Trophoblast cell (in vitro differentiated cells and primary cell): ENCODE results near the gene HIPK2.

Experiments used
- DNase-seq, 2 donors: peaks; one replicate each; pipeline ENCODE4 v3.0.0-alpha.2; 2016
- H2AFZ ChIP-seq: 2 replicates; pipeline ENCODE4 v1.6.1; 2013; ENCODE audit warnings: low read length, moderate library complexity, mild to moderate bottlenecking; ENCODE audit not compliant: insufficient read depth, poor library complexity
- H2AK5ac ChIP-seq: 2 replicates; pipeline ENCODE4 v1.6.1; 2013; ENCODE audit warnings: mild to moderate bottlenecking, low read length
- H2BK120ac ChIP-seq: 2 replicates; pipeline ENCODE4 v1.6.1; 2013; ENCODE audit warnings: low read length, mild to moderate bottlenecking, moderate library complexity; ENCODE audit not compliant: insufficient read depth, poor library complexity
- H2BK12ac ChIP-seq: 2 replicates; pipeline ENCODE4 v1.6.1; 2013; ENCODE audit warnings: mild to moderate bottlenecking, low read length, moderate library complexity
- H2BK5ac ChIP-seq: 2 replicates; pipeline ENCODE4 v1.6.1; 2013; ENCODE audit warnings: low read length, low read depth, moderate library complexity, mild to moderate bottlenecking; ENCODE audit not compliant: poor library complexity
- H3K14ac ChIP-seq: 2 replicates; pipeline ENCODE4 v1.6.1; 2013; ENCODE audit warnings: mild to moderate bottlenecking, low read length
- H3K18ac ChIP-seq: 2 replicates; pipeline ENCODE4 v1.6.1; 2013; ENCODE audit warnings: mild to moderate bottlenecking, low read length
- H3K23ac ChIP-seq: 2 replicates; pipeline ENCODE4 v1.6.1; 2013; ENCODE audit warnings: low read length
- H3K27ac ChIP-seq: 2 replicates; pipeline ENCODE4 v1.5.1; 2013; ENCODE audit warnings: low read depth, mild to moderate bottlenecking, inconsistent platforms, low read length, moderate library complexity
- H3K27me3 ChIP-seq: 2 replicates; pipeline ENCODE4 v1.6.1; 2013; ENCODE audit warnings: inconsistent platforms, mild to moderate bottlenecking, low read length, moderate library complexity; ENCODE audit not compliant: insufficient read depth
- H3K36me3 ChIP-seq, 2 experiments: 1 replicate in 1 of 2; 2 replicates in 1 of 2; pipeline ENCODE4 v1.6.1; 2013; ENCODE audit warnings: low read length in 2 of 2, mild to moderate bottlenecking in 2 of 2, moderate library complexity in 1 of 2; ENCODE audit not compliant: insufficient read depth in 2 of 2, control insufficient read depth in 1 of 2
- H3K4ac ChIP-seq: 2 replicates; pipeline ENCODE4 v1.6.1; 2013; ENCODE audit warnings: low read depth, mild to moderate bottlenecking, low read length, moderate library complexity
- H3K4me1 ChIP-seq, 2 experiments: 1 replicate in 1 of 2; 2 replicates in 1 of 2; pipeline ENCODE4 v1.6.1; 2013; ENCODE audit warnings: low read length in 2 of 2, mild to moderate bottlenecking in 2 of 2, moderate library complexity in 1 of 2; ENCODE audit not compliant: insufficient read depth in 2 of 2, control insufficient read depth in 1 of 2
- H3K4me2 ChIP-seq: 2 replicates; pipeline ENCODE4 v1.6.1; 2013; ENCODE audit warnings: inconsistent platforms, mild to moderate bottlenecking, low read length, moderate library complexity
- H3K4me3 ChIP-seq: 2 replicates; pipeline ENCODE4 v1.5.1; 2013; ENCODE audit warnings: mild to moderate bottlenecking, low read depth, low read length, inconsistent platforms
- H3K79me1 ChIP-seq: one replicate; pipeline ENCODE4 v1.6.1; 2013; ENCODE audit warnings: low read length
- H3K79me2 ChIP-seq: 2 replicates; pipeline ENCODE4 v1.6.1; 2013; ENCODE audit warnings: low read length, mild to moderate bottlenecking; ENCODE audit not compliant: control insufficient read depth, insufficient read depth, poor library complexity
- H3K9ac ChIP-seq: 2 replicates; pipeline ENCODE4 v1.6.1; 2013; ENCODE audit warnings: mild to moderate bottlenecking, low read length
- H3K9me3 ChIP-seq: 2 replicates; pipeline ENCODE4 v1.6.1; 2013; ENCODE audit warnings: low read depth, mild to moderate bottlenecking, control low read depth, inconsistent platforms, low read length; ENCODE audit not compliant: insufficient read depth
- H4K12ac ChIP-seq: 2 replicates; pipeline ENCODE4 v1.6.1; 2013; ENCODE audit warnings: low read depth, mild to moderate bottlenecking, low read length, moderate library complexity
- H4K8ac ChIP-seq: 2 replicates; pipeline ENCODE4 v1.6.1; 2013; ENCODE audit warnings: low read depth, mild to moderate bottlenecking, low read length, moderate library complexity
- H4K91ac ChIP-seq: one replicate; pipeline ENCODE4 v1.6.1; 2013; ENCODE audit warnings: low read depth, mild to moderate bottlenecking, low read length, moderate library complexity
- WGBS: extraction: QIAGEN DNeasy Blood & Tissue Kit; methylation state at CpG from one replicate; pipeline ENCODE4 v1.1.7; 2013; ENCODE audit warnings: missing lambda C conversion rate; ENCODE audit not compliant: insufficient read length, insufficient coverage; ENCODE audit errors: extremely low coverage; 5-methylcytosine and 5-hydroxymethylcytosine counted together

Gene HIPK2

GRCh38 chr7:139541600-139542307 lies 236.0 kb downstream of the HIPK2 start:
- Histone ChIP-seq H4K91ac (no peak overlapping the region), H3K4me2 (no peak overlapping the region), H3K23ac (no peak overlapping the region), H3K79me1 (no peaks in the 10 kb centered on the region), H3K4me3 (no peak overlapping the region), H3K9me3 (peaks cover 3% of the 10 kb centered on the region), H3K36me3 (no peaks in the 10 kb centered on the region), H2AFZ (no peak overlapping the region), H2BK12ac (no peak overlapping the region), H3K27ac (no peak overlapping the region), H4K12ac (no peak overlapping the region), H2AK5ac (no peak overlapping the region), H2BK5ac (no peak overlapping the region), H3K4me1 (no peaks in the 10 kb centered on the region), H3K18ac (no peak overlapping the region), H4K8ac (no peak overlapping the region), H2BK120ac (no peak overlapping the region), H3K27me3 (no peaks in the 10 kb centered on the region), H3K4ac (no peak overlapping the region), H3K79me2 (no peaks in the 10 kb centered on the region), H3K14ac (no peak overlapping the region), H3K9ac (no peak overlapping the region)
- WGBS: no CpG with 5 or more reads among the region's 21 CpGs
- DNase-seq: peak; percentile 63 to 76

DNA sequence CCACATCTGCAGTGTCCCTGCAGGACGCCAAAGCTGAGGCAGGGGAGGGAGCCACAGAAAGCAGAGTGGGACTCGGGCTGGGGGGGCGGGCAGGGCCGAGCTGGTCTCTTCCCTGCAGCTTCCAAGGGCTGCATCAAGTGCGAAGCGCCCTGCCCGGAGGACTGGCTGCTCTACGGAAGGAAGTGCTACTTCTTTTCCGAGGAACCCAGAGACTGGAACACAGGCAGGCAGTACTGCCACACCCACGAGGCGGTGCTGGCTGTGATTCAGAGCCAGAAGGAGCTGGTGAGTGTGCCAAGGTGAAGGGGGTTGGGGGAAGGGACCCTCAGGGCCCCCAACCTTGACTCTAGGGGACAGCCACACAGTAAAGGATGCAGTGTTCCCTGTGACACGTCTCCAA lies 237.6 kb downstream of the HIPK2 start:
- Histone ChIP-seq H3K36me3 (no peaks in the 10 kb centered on the region), H3K9ac (no peak overlapping the region), H2BK120ac (no peak overlapping the region), H2BK5ac (no peak overlapping the region), H3K23ac (no peak overlapping the region), H3K4me2 (no peak overlapping the region), H3K4me3 (no peak overlapping the region), H3K4ac (no peak overlapping the region), H2AK5ac (no peak overlapping the region), H3K27ac (no peak overlapping the region), H2BK12ac (no peak overlapping the region), H4K12ac (no peak overlapping the region), H3K79me1 (no peaks in the 10 kb centered on the region), H3K14ac (no peak overlapping the region), H4K8ac (no peak overlapping the region), H3K79me2 (no peaks in the 10 kb centered on the region), H3K27me3 (no peaks in the 10 kb centered on the region), H3K18ac (no peak overlapping the region), H4K91ac (no peak overlapping the region), H3K4me1 (no peaks in the 10 kb centered on the region), H3K9me3 (peaks cover 3% of the 10 kb centered on the region), H2AFZ (no peak overlapping the region)
- no CpG with 5 or more reads among the region's 12 CpGs for WGBS
- no peak for DNase-seq

DNA sequence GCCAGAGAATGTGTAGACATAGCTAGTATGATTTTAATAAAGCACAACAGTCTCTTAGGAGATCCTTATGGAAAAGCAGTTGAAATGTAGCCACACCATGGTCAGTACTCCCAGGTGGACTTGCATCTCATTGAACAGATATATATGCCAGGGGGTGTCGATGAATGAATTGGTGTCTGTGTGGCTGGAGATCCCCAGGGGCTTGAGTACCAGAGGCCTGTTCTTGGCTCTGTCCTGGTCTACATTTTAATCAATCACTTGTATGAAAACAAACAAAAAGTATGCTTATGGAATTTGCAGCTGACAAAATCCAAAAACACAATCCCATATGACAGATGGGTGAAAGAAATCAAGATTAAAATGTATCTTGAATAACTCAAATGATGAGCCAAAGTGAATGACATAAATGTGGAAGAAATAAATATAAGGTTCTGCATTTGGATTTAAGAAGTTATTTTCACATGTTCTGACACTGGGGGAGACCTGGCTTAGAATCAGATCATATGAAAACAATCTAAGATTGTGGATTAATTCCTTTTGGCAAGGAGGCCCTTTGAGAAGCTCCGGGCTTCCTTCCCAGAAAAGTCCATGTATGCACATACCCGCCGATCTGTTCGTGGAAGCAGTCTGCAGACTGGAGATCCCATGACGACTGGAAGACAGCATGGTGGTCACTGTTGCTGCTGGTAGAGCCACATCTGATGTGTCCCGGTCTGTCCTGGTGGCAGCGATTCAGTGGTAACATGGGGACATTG lies 238.7 kb downstream of the HIPK2 start:
- no peak overlapping the region for H3K4me2 ChIP-seq
- no CpG with 5 or more reads among the region's 8 CpGs for WGBS
- no peak overlapping the region for H2AK5ac ChIP-seq
- H3K4me1 ChIP-seq: no peaks in the 10 kb centered on the region
- no peak overlapping the region for H4K8ac ChIP-seq
- no peaks in the 10 kb centered on the region for H3K36me3 ChIP-seq
- H2BK5ac ChIP-seq: no peak overlapping the region
- no peak overlapping the region for H3K4ac ChIP-seq
- no peak overlapping the region for H3K27ac ChIP-seq
- no peak overlapping the region for H2BK120ac ChIP-seq
- no peak overlapping the region for H3K9ac ChIP-seq
- H3K23ac ChIP-seq: no peak overlapping the region
- peaks cover 3% of the 10 kb centered on the region for H3K9me3 ChIP-seq
- no peak overlapping the region for H2BK12ac ChIP-seq
- no peak overlapping the region for H4K91ac ChIP-seq
- H3K79me1 ChIP-seq: no peaks in the 10 kb centered on the region
- no peak overlapping the region for H2AFZ ChIP-seq
- no peak for DNase-seq
- H3K14ac ChIP-seq: no peak overlapping the region
- no peak overlapping the region for H3K4me3 ChIP-seq
- H4K12ac ChIP-seq: no peak overlapping the region
- H3K79me2 ChIP-seq: no peaks in the 10 kb centered on the region
- H3K18ac ChIP-seq: no peak overlapping the region
- H3K27me3 ChIP-seq: no peaks in the 10 kb centered on the region

GRCh38 chr7:139536152-139536551 lies 241.6 kb downstream of the HIPK2 start:
- no peak for DNase-seq
- no peaks in the 10 kb centered on the region for H3K4me1 ChIP-seq
- no peak overlapping the region for H3K23ac ChIP-seq
- no peak overlapping the region for H3K4me2 ChIP-seq
- no peak overlapping the region for H3K18ac ChIP-seq
- H2BK12ac ChIP-seq: no peak overlapping the region
- H3K4me3 ChIP-seq: no peak overlapping the region
- no peak overlapping the region for H4K12ac ChIP-seq
- no peak overlapping the region for H3K14ac ChIP-seq
- H3K4ac ChIP-seq: no peak overlapping the region
- no peaks in the 10 kb centered on the region for H3K27me3 ChIP-seq
- H2AFZ ChIP-seq: no peak overlapping the region
- no peak overlapping the region for H4K91ac ChIP-seq
- no peak overlapping the region for H3K9ac ChIP-seq
- H4K8ac ChIP-seq: no peak overlapping the region
- H3K9me3 ChIP-seq: no peaks in the 10 kb centered on the region
- H2BK5ac ChIP-seq: no peak overlapping the region
- no peak overlapping the region for H2AK5ac ChIP-seq
- no peaks in the 10 kb centered on the region for H3K79me1 ChIP-seq
- no peak overlapping the region for H2BK120ac ChIP-seq
- no peaks in the 10 kb centered on the region for H3K79me2 ChIP-seq
- no peak overlapping the region for H3K27ac ChIP-seq
- no peaks in the 10 kb centered on the region for H3K36me3 ChIP-seq
- no CpG with 5 or more reads among the region's 8 CpGs for WGBS
